ENCODE results near the gene GOT2.
"Not testable (repeated sequence)": the region's sequence is repeated elsewhere in the genome, so short reads cannot be mapped to it uniquely, and the experiment has no call there.

GOT2 gene

GRCh38 chr16:58723109-58723508 lies 11.0 kb downstream of the GOT2 start:
- in situ Hi-C loops (cut with MboI; ENCODE audit: low sequenced_read_pairs), result no loop called here

GRCh38 chr16:58717994-58718393 lies 16.1 kb downstream of the GOT2 start:
- in situ Hi-C loops (cut with MboI; ENCODE audit: low sequenced_read_pairs), result no loop called here

GRCh38 chr16:58716468-58716867 lies 17.6 kb downstream of the GOT2 start:
- in situ Hi-C loops (cut with MboI; ENCODE audit: low sequenced_read_pairs), result no loop called here

- in situ Hi-C loops (cut with MboI; ENCODE audit: low sequenced_read_pairs), result no loop called here
Observed at GRCh38 chr16:58713742-58714141, 20.4 kb downstream of the GOT2 start.

- in situ Hi-C loops (cut with MboI; ENCODE audit: low sequenced_read_pairs), result no loop called here
Observed at GRCh38 chr16:58709333-58709732, 24.8 kb downstream of the GOT2 start.

GRCh38 chr16:58699151-58699550 lies 35.0 kb downstream of the GOT2 start:
- in situ Hi-C loops (cut with MboI; ENCODE audit: low sequenced_read_pairs), result no loop called here

GRCh38 chr16:58695368-58695767 lies 38.7 kb downstream of the GOT2 start:
- in situ Hi-C loops (cut with MboI; ENCODE audit: low sequenced_read_pairs), result no loop called here

GRCh38 chr16:58692450-58692849 lies 41.7 kb downstream of the GOT2 start:
- in situ Hi-C loops (cut with MboI; ENCODE audit: low sequenced_read_pairs), result no loop called here

- in situ Hi-C loops (cut with MboI; ENCODE audit: low sequenced_read_pairs), result not testable (repeated sequence)
Observed at GRCh38 chr16:58686985-58687706, 47.0 kb downstream of the GOT2 start.

- in situ Hi-C loops (cut with MboI; ENCODE audit: low sequenced_read_pairs), result no loop called here
Observed at GRCh38 chr16:58685084-58685449, 49.0 kb downstream of the GOT2 start.

GRCh38 chr16:58684354-58685083 lies 49.6 kb downstream of the GOT2 start, which contains the start of gene SLC38A7:
TSS of gene SLC38A7 (minus strand) at chr16:58684770. CDS start at chr16:58680126, 4,644 bp downstream.
- in situ Hi-C loops (cut with MboI; ENCODE audit: low sequenced_read_pairs), result no loop called here

- in situ Hi-C loops (cut with MboI; ENCODE audit: low sequenced_read_pairs), result no loop called here
Observed at GRCh38 chr16:58684001-58684353, 50.1 kb downstream of the GOT2 start.

- in situ Hi-C loops (cut with MboI; ENCODE audit: low sequenced_read_pairs), result no loop called here
Observed at GRCh38 chr16:58679763-58680162, 54.4 kb downstream of the GOT2 start.

GRCh38 chr16:58678716-58679115 lies 55.4 kb downstream of the GOT2 start:
- in situ Hi-C loops (cut with MboI; ENCODE audit: low sequenced_read_pairs), result no loop called here

- in situ Hi-C loops (cut with MboI; ENCODE audit: low sequenced_read_pairs), result no loop called here
Observed at GRCh38 chr16:58678269-58678668, 55.8 kb downstream of the GOT2 start.

GRCh38 chr16:58670946-58671583 lies 63.1 kb downstream of the GOT2 start:
- in situ Hi-C loops (cut with MboI; ENCODE audit: low sequenced_read_pairs), result loop anchor here (25.0 kb wide), 1 partner anchor 334 kb away; no protein-coding TSS in a partner anchor

GRCh38 chr16:58670177-58670576 lies 63.9 kb downstream of the GOT2 start:
- in situ Hi-C loops (cut with MboI; ENCODE audit: low sequenced_read_pairs), result loop anchor here (25.0 kb wide), 1 partner anchor 333 kb away; no protein-coding TSS in a partner anchor

GRCh38 chr16:58665200-58665599 lies 68.9 kb downstream of the GOT2 start:
- in situ Hi-C loops (cut with MboI; ENCODE audit: low sequenced_read_pairs), result loop anchor here (25.0 kb wide), 1 partner anchor 328 kb away; no protein-coding TSS in a partner anchor

GRCh38 chr16:58661199-58661830 lies 72.8 kb downstream of the GOT2 start:
- in situ Hi-C loops (cut with MboI; ENCODE audit: low sequenced_read_pairs), result loop anchor here (25.0 kb wide), 1 partner anchor 324 kb away; no protein-coding TSS in a partner anchor

- in situ Hi-C loops (cut with MboI; ENCODE audit: low sequenced_read_pairs), result loop anchor here (25.0 kb wide), 1 partner anchor 323 kb away; no protein-coding TSS in a partner anchor
Observed at GRCh38 chr16:58659911-58660310, 74.2 kb downstream of the GOT2 start.

GRCh38 chr16:58658796-58659211 lies 75.3 kb downstream of the GOT2 start:
- in situ Hi-C loops (cut with MboI; ENCODE audit: low sequenced_read_pairs), result loop anchor here (25.0 kb wide), 1 partner anchor 322 kb away; no protein-coding TSS in a partner anchor
